ENCODE results near the gene LMX1B.
A peak's percentile ranks its signal among the peaks of the same experiment; 100 is the strongest.

Gene LMX1B

DNA sequence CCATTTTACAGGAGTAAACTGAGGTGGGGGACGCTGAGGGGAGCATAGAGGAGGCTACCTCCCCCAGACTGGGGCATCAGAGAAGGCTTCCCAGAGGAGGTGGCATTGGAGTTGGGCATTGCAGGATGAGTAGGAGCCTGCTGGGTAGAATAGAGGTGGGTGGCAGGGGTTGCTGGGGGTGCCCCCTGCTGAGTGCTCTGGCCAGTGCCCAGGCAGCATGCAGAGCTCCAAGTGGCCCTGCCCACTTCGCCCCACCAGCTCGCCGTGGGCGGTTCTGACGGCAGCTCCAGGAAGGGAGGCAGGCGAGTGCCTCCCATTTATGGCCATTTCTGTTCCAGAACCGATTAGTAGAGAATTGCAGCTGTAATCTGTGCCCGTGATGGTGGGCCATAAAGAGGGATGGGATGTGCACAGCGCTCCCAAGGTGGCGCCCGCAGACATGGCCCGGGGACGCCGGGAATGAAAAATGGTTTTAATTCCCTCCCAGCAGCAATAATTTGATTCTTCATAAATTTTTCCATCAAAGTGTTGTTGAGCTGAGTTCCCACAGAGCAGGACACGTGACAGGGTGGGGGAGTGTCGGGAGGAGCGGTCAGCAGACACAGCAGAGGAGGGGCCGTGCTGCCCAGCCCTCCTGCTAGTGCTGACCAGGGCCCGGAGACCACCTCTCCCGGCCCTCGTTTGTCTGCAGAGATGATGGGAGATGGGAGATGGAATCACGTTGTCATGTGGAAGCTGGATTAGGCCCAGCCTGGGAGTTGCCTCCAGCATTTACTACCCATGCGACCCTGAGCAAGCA, 75.5 kb downstream of the LMX1B start:
- H3K27me3 ChIP-seq (replicated peaks; ENCODE audit: control insufficient read depth, insufficient read depth, low read length) = peaks cover 57% of the 10 kb centered on the region
- H3K9ac ChIP-seq (ENCODE audit: low read length) = no peak overlapping the region
- no peak for DNase-seq (ENCODE audit: low read depth)
- no peaks in the 10 kb centered on the region for H3K9me3 ChIP-seq (ENCODE audit: control insufficient read depth, low read length)
- no peak overlapping the region for H3K4me3 ChIP-seq (ENCODE audit: low read length)
- H3K4me1 ChIP-seq (ENCODE audit: control insufficient read depth, insufficient read depth, low read length) = no peaks in the 10 kb centered on the region
- H3K36me3 ChIP-seq (ENCODE audit: control insufficient read depth, insufficient read depth, low read length, severe bottlenecking) = no peaks in the 10 kb centered on the region

DNA sequence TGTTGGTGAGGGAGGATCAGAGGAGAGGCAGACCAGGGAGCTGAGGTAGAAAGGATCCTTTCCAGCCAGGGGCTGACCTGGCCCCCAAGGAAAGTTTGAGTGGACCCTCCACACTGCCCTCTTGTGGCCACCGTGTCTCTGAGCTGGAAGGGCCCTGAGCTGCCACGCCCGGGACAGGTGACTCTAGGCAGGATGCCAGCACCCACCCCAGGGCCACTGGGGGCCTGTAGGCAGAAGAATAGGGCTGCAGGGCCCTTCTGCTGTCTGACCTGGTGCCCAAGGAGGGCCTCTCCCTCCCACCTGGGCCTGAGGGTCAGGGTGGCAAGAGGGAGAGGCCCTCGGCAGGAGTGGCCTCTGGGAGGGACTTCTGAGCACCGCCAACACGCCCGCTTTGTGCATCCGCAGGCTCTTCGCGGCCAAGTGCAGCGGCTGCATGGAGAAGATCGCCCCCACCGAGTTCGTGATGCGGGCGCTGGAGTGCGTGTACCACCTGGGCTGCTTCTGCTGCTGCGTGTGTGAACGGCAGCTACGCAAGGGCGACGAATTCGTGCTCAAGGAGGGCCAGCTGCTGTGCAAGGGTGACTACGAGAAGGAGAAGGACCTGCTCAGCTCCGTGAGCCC, 76.8 kb downstream of the LMX1B start:
- Histone ChIP-seq H3K9ac (ENCODE audit: low read length) (no peak overlapping the region), H3K4me1 (ENCODE audit: control insufficient read depth, insufficient read depth, low read length) (no peaks in the 10 kb centered on the region), H3K4me3 (ENCODE audit: low read length) (no peak overlapping the region), H3K36me3 (ENCODE audit: control insufficient read depth, insufficient read depth, low read length, severe bottlenecking) (no peaks in the 10 kb centered on the region), H3K27me3 (replicated peaks; ENCODE audit: control insufficient read depth, insufficient read depth, low read length) (peaks cover 52% of the 10 kb centered on the region), H3K9me3 (ENCODE audit: control insufficient read depth, low read length) (no peaks in the 10 kb centered on the region)
- DNase-seq (ENCODE audit: low read depth) = peak; percentile 42

DNA sequence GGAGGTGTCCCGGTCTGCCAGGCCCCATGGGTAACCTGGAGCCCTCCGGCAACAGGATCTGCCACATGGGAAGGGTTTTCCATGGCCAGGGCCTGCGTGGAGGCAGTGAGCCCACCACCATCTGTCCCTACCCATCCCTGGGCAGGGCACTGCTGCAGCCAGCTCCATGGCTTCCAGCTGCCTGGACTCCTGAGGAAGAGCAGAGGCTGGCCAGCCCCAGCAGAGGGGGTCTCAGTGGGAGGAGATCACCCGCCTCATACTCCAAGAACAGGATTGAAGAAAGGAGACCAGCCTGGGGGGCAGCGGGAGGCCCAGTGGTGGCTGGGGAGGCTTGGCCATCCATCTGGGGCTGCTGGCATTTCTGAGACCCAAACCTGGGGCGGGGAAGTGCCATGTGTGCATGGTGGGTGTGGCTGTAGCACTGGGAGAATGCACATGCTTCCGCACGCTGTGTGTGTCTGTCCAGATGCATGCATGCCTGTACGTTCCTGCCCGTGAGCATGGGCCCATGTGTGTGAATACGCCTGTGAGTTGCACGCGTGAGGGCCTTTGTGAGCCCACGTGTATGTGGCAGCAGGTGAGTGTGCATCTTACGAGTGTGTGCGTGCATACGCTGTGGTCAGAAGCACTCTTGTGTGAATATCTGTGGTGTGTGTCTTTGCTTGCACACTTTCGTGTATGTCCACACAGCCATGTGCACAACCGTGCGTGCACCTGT, 78.5 kb downstream of the LMX1B start:
- no peaks in the 10 kb centered on the region for H3K36me3 ChIP-seq (ENCODE audit: control insufficient read depth, insufficient read depth, low read length, severe bottlenecking)
- peaks cover 52% of the 10 kb centered on the region for H3K27me3 ChIP-seq (replicated peaks; ENCODE audit: control insufficient read depth, insufficient read depth, low read length)
- no peak overlapping the region for H3K9ac ChIP-seq (ENCODE audit: low read length)
- H3K4me3 ChIP-seq (ENCODE audit: low read length) = no peak overlapping the region
- no peak for DNase-seq (ENCODE audit: low read depth)
- H3K4me1 ChIP-seq (ENCODE audit: control insufficient read depth, insufficient read depth, low read length) = no peaks in the 10 kb centered on the region
- no peaks in the 10 kb centered on the region for H3K9me3 ChIP-seq (ENCODE audit: control insufficient read depth, low read length)

DNA sequence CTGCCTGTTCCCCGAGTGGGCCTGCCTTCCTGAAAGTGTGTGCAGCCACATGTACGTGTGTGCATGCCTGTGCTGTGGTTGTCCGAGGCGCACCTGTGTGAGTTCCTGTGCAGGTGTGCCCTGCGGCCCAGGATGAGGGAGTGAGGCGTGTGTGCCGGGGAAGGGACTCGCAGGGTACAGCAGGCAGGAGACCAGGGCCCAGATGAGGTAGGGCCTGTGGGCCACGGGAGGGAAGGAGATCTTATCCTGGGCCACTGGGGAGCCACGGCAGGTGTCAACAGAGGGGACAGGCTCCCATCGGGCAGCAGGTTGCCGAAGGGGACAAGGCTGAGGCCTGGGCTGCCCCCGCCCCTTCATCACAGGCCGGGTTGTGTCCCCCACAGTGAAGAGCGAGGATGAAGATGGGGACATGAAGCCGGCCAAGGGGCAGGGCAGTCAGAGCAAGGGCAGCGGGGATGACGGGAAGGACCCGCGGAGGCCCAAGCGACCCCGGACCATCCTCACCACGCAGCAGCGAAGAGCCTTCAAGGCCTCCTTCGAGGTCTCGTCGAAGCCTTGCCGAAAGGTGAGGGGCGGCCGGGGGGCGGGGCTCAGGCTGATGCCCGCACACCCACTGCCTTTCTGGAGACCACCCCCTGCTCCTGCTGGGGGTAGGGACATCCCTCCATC, 79.2 kb downstream of the LMX1B start:
- Histone ChIP-seq H3K9ac (ENCODE audit: low read length) (no peak overlapping the region), H3K9me3 (ENCODE audit: control insufficient read depth, low read length) (no peaks in the 10 kb centered on the region), H3K4me3 (ENCODE audit: low read length) (no peak overlapping the region), H3K27me3 (replicated peaks; ENCODE audit: control insufficient read depth, insufficient read depth, low read length) (peaks cover 49% of the 10 kb centered on the region), H3K36me3 (ENCODE audit: control insufficient read depth, insufficient read depth, low read length, severe bottlenecking) (no peaks in the 10 kb centered on the region), H3K4me1 (ENCODE audit: control insufficient read depth, insufficient read depth, low read length) (no peaks in the 10 kb centered on the region)
- no peak for DNase-seq (ENCODE audit: low read depth)

DNA sequence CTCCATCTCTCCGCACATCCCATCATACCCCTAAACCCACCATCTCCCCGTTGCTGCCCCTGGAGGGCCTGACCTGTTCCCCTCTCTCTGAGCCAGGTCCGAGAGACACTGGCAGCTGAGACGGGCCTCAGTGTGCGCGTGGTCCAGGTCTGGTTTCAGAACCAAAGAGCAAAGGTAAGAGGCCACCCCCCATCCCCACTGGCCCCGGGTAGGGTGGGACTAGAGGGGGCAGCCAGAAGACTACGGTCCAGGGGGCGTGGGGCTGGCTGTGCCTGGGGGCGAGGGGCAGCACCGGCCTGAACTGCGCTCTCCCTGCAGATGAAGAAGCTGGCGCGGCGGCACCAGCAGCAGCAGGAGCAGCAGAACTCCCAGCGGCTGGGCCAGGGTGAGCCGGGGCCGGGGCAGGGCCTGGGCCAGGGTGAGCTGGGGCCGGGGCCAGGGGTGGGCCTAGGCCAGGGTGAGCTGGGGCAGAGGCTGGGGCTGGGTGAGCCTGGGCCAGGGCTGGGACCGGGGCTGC, 79.8 kb downstream of the LMX1B start:
- Histone ChIP-seq H3K9ac (ENCODE audit: low read length) (no peak overlapping the region), H3K4me1 (ENCODE audit: control insufficient read depth, insufficient read depth, low read length) (no peaks in the 10 kb centered on the region), H3K36me3 (ENCODE audit: control insufficient read depth, insufficient read depth, low read length, severe bottlenecking) (no peaks in the 10 kb centered on the region), H3K9me3 (ENCODE audit: control insufficient read depth, low read length) (no peaks in the 10 kb centered on the region), H3K27me3 (replicated peaks; ENCODE audit: control insufficient read depth, insufficient read depth, low read length) (peaks cover 51% of the 10 kb centered on the region), H3K4me3 (ENCODE audit: low read length) (no peak overlapping the region)
- no peak for DNase-seq (ENCODE audit: low read depth)

DNA sequence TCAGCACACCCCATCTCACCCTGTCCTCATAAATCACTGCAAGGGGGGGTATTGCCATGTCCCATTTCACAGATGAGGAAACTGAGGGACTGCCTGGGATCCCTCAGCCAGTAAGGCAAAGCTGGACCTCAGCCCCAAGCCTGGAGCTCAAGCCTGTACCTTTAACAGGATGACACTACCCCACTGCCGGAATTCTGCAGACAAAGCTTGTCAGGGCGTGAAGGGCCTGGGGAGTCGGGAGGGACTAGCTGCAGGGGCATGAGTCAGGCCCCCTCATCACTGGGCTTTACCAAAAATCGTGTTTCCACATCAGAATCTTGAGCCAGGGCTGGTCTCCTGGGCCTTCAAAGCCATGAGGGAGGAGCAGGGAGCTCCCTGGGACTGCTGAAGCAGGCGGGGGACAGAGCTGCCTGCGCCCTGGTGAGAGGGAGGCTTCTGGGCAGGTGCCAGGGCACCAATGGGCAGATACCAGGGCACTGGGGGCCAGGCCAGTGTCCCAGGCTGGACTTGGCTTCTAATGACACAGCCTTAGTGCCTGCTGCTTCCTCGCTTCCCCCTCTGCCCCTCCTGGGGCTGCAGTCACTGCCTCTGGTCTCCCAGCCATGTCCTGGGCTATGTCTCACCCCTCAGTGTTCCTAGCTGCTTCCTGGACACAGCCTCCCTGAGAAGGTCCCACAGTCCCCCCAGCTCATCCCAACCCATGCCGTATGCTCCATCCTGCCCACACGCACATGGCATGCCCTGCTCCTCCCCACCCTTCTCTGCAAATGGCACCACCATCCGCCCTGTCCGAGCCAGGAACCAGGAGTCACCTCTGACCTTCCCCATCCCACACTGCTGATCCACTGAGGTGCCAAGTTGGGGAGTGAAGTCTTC, 80.7 kb downstream of the LMX1B start:
- DNase-seq (ENCODE audit: low read depth) = no peak
- Histone ChIP-seq H3K4me3 (ENCODE audit: low read length) (no peak overlapping the region), H3K9ac (ENCODE audit: low read length) (no peak overlapping the region), H3K36me3 (ENCODE audit: control insufficient read depth, insufficient read depth, low read length, severe bottlenecking) (no peaks in the 10 kb centered on the region), H3K4me1 (ENCODE audit: control insufficient read depth, insufficient read depth, low read length) (no peaks in the 10 kb centered on the region), H3K9me3 (ENCODE audit: control insufficient read depth, low read length) (no peaks in the 10 kb centered on the region), H3K27me3 (replicated peaks; ENCODE audit: control insufficient read depth, insufficient read depth, low read length) (peaks cover 51% of the 10 kb centered on the region)

DNA sequence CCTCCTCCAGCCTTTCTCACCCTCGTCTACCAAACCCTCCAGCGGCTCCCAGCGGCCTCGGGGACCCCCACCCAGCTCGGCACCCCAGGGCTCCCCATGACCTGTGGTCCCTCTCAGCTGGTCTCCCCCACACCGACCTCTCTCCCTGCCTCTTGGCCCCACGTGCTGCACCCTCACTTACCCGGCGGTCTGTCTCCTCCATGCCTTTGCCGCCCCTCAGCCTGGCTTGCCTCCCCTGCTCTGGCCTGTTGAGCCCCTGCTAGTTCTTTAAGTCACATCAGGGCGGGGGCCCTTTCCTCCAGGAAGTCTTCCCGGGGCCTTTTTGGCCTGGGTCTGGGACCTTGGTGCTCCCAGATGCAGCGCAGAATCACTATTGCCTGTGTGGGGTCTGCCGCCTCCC, 81.5 kb downstream of the LMX1B start:
- peaks cover 51% of the 10 kb centered on the region for H3K27me3 ChIP-seq (replicated peaks; ENCODE audit: control insufficient read depth, insufficient read depth, low read length)
- no peak overlapping the region for H3K9ac ChIP-seq (ENCODE audit: low read length)
- DNase-seq (ENCODE audit: low read depth) = no peak
- H3K9me3 ChIP-seq (ENCODE audit: control insufficient read depth, low read length) = no peaks in the 10 kb centered on the region
- H3K36me3 ChIP-seq (ENCODE audit: control insufficient read depth, insufficient read depth, low read length, severe bottlenecking) = no peaks in the 10 kb centered on the region
- no peaks in the 10 kb centered on the region for H3K4me1 ChIP-seq (ENCODE audit: control insufficient read depth, insufficient read depth, low read length)
- H3K4me3 ChIP-seq (ENCODE audit: low read length) = no peak overlapping the region

DNA sequence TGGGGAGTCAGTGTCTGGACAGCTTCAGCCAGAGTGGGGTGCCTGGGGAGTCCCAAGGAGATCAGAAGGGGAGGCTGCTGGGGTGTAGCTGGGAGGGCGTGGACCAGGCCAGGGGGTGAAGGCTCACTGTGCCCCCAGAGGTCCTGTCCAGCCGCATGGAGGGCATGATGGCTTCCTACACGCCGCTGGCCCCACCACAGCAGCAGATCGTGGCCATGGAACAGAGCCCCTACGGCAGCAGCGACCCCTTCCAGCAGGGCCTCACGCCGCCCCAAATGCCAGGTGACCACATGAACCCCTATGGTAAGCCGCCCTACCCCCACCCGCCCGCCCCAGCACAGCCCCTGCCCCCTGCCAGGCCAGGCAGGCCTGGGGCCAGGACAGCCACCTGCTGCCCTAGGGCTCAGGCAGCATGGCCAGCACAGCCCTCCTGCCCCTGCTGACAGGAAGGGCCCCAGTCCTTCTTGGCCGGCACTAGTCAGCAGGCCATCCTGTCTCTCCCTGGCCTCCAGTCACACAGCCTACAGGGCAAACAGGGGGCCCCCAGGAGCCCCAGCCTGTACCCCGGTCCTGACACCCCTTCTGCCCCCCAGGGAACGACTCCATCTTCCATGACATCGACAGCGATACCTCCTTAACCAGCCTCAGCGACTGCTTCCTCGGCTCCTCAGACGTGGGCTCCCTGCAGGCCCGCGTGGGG, 82.1 kb downstream of the LMX1B start:
- no peak for DNase-seq (ENCODE audit: low read depth)
- Histone ChIP-seq H3K4me1 (ENCODE audit: control insufficient read depth, insufficient read depth, low read length) (no peaks in the 10 kb centered on the region), H3K9me3 (ENCODE audit: control insufficient read depth, low read length) (no peaks in the 10 kb centered on the region), H3K4me3 (ENCODE audit: low read length) (no peak overlapping the region), H3K27me3 (replicated peaks; ENCODE audit: control insufficient read depth, insufficient read depth, low read length) (peaks cover 51% of the 10 kb centered on the region), H3K9ac (ENCODE audit: low read length) (no peak overlapping the region), H3K36me3 (ENCODE audit: control insufficient read depth, insufficient read depth, low read length, severe bottlenecking) (no peaks in the 10 kb centered on the region)

DNA sequence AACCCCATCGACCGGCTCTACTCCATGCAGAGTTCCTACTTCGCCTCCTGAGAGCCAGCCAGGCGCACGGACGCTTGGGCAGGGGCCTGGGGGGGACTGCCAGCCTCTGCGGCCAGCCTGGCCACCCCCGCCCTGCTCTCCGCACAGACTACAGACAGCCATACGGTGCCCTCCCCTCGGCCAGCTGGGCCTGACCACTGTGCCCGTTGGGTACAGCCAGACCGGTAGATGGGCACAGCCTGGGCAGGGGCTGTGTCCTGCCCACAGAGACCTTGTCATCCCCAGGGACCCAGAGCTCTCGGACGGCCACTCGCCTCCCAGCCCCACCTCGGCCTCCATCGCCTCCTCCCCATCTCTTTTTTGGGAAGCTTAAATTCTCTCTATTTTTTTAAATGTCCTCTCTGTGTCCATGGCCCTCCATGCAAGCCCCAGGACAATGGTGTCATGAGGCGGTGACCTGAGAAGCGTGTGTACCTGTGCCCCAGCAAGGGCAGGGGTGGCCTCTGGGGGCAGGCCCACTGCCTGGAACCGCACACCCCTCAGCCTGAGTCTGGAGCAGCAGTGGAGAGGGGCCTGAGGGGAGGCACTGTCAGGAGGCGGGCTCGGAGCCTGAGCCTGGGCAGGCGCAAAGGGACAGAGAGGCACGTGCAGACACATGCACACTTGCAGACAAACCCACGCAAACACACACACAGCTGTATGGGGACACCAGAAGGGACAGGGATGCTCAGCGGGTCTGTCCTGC, 82.8 kb downstream of the LMX1B start:
- no peak overlapping the region for H3K4me3 ChIP-seq (ENCODE audit: low read length)

More for the DNA sequence above, 82.8 kb downstream of the LMX1B start:
- H3K27me3 ChIP-seq (replicated peaks; ENCODE audit: control insufficient read depth, insufficient read depth, low read length) = peaks cover 51% of the 10 kb centered on the region
- DNase-seq (ENCODE audit: low read depth) = no peak
- no peak overlapping the region for H3K9ac ChIP-seq (ENCODE audit: low read length)
- H3K4me1 ChIP-seq (ENCODE audit: control insufficient read depth, insufficient read depth, low read length) = no peaks in the 10 kb centered on the region
- H3K36me3 ChIP-seq (ENCODE audit: control insufficient read depth, insufficient read depth, low read length, severe bottlenecking) = no peaks in the 10 kb centered on the region
- H3K9me3 ChIP-seq (ENCODE audit: control insufficient read depth, low read length) = no peaks in the 10 kb centered on the region

All from adipocyte (in vitro differentiated cells).